ENCODE data around the gene ADAMTSL1.

The ADAMTSL1 gene

GRCh38 chr9:18788256-18788655 is 314.3 kb downstream of the ADAMTSL1 start:
- FAIRE-seq: no peak

DNA sequence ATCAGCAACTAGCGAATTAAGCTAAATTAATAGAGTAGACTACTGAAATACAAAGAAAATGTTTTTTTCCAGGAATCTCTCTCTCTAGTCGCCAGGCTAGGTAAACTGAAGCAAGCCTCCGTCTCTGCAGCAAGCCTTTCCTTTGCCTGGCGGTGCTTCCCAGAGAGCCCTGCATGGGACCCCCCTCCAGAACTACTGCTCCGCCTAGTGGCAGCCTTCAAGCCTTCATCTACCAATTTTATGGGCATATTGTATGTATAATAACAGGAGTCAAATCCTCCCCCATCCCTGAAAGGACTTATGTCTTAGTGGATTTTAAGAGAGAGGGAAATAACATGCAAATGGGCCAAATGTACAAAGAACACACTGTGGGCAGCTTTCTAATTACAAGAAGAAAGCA is 317.1 kb downstream of the ADAMTSL1 start:
- FAIRE-seq: no peak

DNA sequence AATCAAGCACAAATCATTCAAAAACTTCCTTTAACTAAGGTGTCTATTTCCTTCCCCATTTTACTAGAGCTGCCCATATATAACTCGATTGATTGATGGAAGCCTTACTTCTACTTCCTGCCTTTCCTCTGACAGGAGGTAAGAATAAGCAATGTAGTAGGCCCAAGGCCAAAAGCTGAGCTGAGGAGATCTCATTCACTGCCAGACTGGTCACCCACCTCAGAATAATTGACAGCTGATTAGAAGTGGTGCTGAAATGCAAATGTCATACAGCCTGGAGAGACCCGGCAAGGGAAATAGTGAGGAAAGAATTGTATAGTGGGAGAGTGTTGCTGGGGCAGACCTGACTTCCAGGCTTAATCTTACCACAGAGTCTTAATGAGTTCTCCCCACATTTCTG is 319.2 kb downstream of the ADAMTSL1 start:
- FAIRE-seq: no peak

- no peak for FAIRE-seq
Observed at GRCh38 chr9:18795947-18796671, 322.2 kb downstream of the ADAMTSL1 start.

DNA sequence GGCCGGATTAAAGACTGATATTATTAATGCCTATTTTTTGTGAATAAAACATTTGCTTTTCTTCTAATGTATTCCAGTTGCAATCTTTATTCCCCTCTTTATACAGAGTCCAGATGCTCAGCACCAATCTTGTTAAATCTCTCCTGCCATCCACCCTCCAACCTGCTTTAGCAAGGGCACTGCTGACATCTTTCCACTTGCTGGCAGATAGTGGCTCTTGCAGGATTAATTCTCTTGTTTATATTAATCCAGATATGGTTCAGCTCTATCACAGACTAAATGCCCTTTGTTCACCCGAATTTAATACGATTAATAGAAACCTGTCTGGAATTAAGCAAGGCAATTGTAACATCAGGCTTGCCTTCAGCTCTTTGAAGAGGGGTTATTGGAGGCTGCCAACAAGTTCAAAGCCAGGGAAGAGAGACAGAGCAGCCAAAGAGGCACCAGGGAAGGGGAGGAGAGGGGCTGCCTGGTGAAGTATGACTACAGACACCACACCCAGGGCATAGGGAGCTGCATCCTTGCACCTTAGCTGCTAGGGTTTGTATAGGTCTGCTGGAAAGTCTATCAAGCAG is 322.8 kb downstream of the ADAMTSL1 start:
- no peak for FAIRE-seq

DNA sequence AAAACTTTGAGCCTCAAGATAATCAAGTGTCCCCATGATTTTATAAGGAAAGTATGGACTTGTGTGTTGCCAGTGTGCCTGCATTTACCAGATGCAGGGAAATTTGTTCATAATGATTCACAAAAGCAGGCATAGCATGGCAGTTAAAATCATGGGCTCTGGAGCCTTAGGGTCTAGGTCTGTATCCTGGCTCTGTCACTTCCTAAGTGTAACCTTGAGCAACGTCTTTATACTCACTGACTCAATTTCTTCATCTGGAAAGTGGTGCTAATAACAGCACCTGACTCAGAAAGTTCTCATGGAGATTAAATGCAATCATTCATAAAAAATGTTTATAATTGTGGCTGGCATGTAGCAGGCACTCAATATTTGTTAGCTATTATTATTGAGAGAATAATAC is 324.2 kb downstream of the ADAMTSL1 start:
- FAIRE-seq: no peak

GRCh38 chr9:18798508-18799290 is 324.7 kb downstream of the ADAMTSL1 start:
- no peak for FAIRE-seq

GRCh38 chr9:18799428-18799827 is 325.5 kb downstream of the ADAMTSL1 start:
- FAIRE-seq: no peak

GRCh38 chr9:18800579-18800978 is 326.6 kb downstream of the ADAMTSL1 start:
- FAIRE-seq: no peak

- FAIRE-seq: no peak
Observed at GRCh38 chr9:18805386-18805785, 331.4 kb downstream of the ADAMTSL1 start.

GRCh38 chr9:18806232-18807080 is 332.5 kb downstream of the ADAMTSL1 start:
- FAIRE-seq: no peak

- FAIRE-seq: no peak
Observed at GRCh38 chr9:18810581-18810980, 336.6 kb downstream of the ADAMTSL1 start.

GRCh38 chr9:18811171-18811570 is 337.2 kb downstream of the ADAMTSL1 start:
- FAIRE-seq: no peak

DNA sequence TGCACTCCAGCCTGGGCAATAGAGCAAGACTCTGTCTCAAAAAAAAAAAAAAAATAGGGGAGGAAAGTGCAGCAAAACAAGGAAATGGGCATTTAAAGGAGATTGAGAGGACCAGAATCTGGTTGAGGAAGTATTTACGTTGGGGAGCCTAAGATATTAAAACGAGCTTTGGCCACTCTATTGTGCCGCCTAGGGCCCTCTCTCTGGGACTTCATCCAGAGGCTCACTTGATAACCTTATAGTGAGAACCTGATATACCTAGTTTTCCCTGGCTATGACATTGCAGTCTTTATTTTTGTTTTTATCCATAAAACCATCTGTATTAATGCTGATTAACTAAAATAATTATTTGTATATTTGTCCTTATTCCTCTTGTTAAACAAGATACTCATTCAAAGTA is 345.5 kb downstream of the ADAMTSL1 start:
- FAIRE-seq: no peak

GRCh38 chr9:18820566-18821095 is 346.7 kb downstream of the ADAMTSL1 start:
- no peak for FAIRE-seq

GRCh38 chr9:18821788-18822187 is 347.8 kb downstream of the ADAMTSL1 start:
- FAIRE-seq: no peak

- FAIRE-seq: no peak
Observed at GRCh38 chr9:18822850-18823249, 348.9 kb downstream of the ADAMTSL1 start.

DNA sequence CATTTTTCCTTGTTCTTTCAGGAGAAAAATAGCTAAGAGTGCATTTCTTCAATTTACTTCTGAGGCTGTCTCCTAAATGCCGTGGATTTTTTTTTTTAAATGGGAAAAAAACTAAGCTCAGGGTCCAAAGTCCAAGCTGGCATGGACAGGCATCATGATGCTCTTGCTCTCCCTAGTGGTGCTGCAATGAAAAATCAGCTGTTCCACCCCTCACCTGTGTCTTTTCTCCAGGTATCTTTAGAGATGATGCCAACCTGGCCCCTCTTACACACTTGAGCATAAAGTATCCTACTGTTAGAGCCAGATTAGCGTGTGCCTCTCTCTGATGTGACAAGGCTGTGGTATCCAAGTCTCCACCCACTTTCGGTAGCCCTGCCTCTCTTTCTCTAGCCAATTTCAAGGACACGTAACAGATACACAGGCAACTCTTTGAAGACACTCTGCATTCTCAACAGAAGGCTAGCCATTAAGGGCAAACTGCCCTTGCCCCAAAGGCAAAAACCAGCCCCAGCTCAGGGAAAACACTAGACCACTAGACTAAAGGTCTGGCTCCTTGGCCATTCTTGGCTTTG is 350.2 kb downstream of the ADAMTSL1 start:
- no peak for FAIRE-seq

GRCh38 chr9:18825656-18826170 is 351.8 kb downstream of the ADAMTSL1 start:
- no peak for FAIRE-seq

DNA sequence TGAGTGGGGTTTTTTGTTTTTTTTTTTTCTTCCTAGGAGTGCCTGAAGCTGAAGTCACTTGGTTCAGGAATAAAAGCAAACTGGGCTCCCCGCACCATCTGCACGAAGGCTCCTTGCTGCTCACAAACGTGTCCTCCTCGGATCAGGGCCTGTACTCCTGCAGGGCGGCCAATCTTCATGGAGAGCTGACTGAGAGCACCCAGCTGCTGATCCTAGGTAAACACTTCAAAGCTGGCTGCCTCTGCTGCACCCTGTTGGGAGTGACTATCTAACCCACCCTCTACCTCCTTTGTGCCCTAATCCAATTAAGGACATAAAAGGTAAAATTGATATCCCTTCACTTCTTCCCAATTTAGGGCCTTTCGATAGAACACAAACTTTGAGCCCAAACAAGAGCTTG is 352.3 kb downstream of the ADAMTSL1 start:
- no peak for FAIRE-seq

DNA sequence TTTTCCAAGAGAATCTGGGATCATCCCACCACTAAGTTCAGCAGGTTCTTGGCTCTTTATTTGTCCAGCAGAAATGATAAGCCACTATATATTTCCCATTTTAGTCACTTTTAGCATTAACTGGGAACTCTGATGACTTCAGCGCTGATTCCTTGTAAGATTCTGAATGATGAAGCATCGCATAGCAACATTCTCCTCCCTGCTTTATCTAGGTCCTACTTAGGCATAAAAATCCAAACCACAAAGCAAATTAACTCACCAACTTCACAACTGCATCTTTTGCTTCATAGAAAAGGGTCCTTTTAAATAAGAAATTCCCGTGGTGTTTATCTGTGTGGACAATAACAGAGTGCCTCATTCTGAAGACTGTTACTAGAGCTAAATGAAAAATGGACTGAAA is 355.1 kb downstream of the ADAMTSL1 start:
- no peak for FAIRE-seq

DNA sequence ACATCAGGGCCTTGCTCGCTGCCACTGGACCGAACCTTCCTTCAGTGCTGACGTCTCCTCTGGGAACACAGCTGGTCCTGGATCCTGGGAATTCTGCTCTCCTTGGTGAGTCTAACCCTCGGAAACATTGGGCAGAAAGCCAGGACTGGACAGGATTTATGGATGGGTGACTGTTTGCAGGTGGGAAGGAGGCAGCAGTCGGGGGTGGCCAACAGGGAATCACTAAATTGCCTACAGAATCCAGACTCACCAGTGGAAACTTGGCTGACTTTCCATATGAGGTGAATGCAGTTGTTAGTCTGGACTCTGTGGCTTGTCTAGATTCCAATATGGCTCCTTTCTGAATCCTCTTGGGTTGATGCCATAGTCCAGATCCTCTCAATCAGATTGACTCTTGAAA is 355.9 kb downstream of the ADAMTSL1 start:
- FAIRE-seq: no peak

All from colon (tissue), 2 donors.